ENCODE data around the gene HACD3. TPM values are rescaled to one million over a fixed set of nuclear protein-coding genes. Genes with fewer than 3 reads are reported as not detected.

The HACD3 gene
- total RNA-seq, 1 experiment from 2014 or later = 133 TPM

- Mint-ChIP-seq H3K4me1 (peaks cover 34 to 43% of the 10 kb centered on the region in 2 experiments), H3K27me3 (ENCODE audit: low read depth) (no peaks in the 10 kb centered on the region), H3K27ac (peak overlapping the region in 2 of 3 experiments; percentile 67 to 81; a peak in 6 of 7 replicates), H3K36me3 (ENCODE audit: insufficient read depth in 1 of 3, low read depth in 3 of 3) (peaks cover 6 to 27% (median 12%) of the 10 kb centered on the region in 3 experiments; a peak in 5 of 7 replicates), H3K4me3 (peak overlapping the region; percentile 1 to 58; a peak in 3 of 5 replicates), H3K9me3 (no peaks in the 10 kb centered on the region)
- Histone ChIP-seq H4K8ac (replicated peaks; ENCODE audit: insufficient read length, low read depth, low read length) (no peak overlapping the region), H3K4me2 (ENCODE audit: insufficient read depth, insufficient read length, low read length) (peak overlapping the region; percentile 34), H3K27me3 (ENCODE audit: insufficient read depth, low read length) (no peaks in the 10 kb centered on the region), H2BK5ac (ENCODE audit: insufficient read length, low read length) (no peak overlapping the region), H3K14ac (ENCODE audit: insufficient read depth, low read length) (no peak overlapping the region), H2BK20ac (ENCODE audit: low read depth, low read length, poor library complexity, severe bottlenecking) (no peak overlapping the region), H3K23ac (ENCODE audit: insufficient read length, low read depth, low read length) (no peak overlapping the region), H4K91ac (ENCODE audit: insufficient read length, low read depth, low read length) (no peak overlapping the region), H2AK5ac (ENCODE audit: insufficient read length, low read length) (no peak overlapping the region), H3K9me3 (ENCODE audit: control insufficient read depth, low read depth, low read length) (no peaks in the 10 kb centered on the region), H3K18ac (ENCODE audit: insufficient read length, low read depth, low read length) (no peak overlapping the region), H3K23me2 (ENCODE audit: insufficient read length, low read depth, low read length, poor library complexity, severe bottlenecking) (peaks cover 3% of the 10 kb centered on the region), H2AFZ (ENCODE audit: low read length) (no peak overlapping the region), H4K20me1 (ENCODE audit: control insufficient read depth, insufficient read depth, insufficient read length) (no peaks in the 10 kb centered on the region), H3K79me2 (ENCODE audit: insufficient read depth, low read length) (peaks cover 49% of the 10 kb centered on the region), H3K27ac (ENCODE audit: insufficient read length, low read depth, low read length) (no peak overlapping the region), H2BK15ac (ENCODE audit: low read depth, low read length) (no peak overlapping the region), H3K9ac (ENCODE audit: extremely low read depth, insufficient read length, low read length) (no peak overlapping the region), H4K5ac (ENCODE audit: insufficient read length, low read depth, low read length) (no peak overlapping the region), H3K79me1 (ENCODE audit: insufficient read depth, low read depth, low read length, poor library complexity, severe bottlenecking) (peaks cover 6% of the 10 kb centered on the region), H3K4me1 (ENCODE audit: insufficient read depth, low read length) (no peaks in the 10 kb centered on the region; the same call in 1 of the 2 replicates), H3T11ph (ENCODE audit: low read length) (no peak overlapping the region), H2BK120ac (ENCODE audit: low read depth, low read length, poor library complexity, severe bottlenecking) (no peak overlapping the region), H3K56ac (ENCODE audit: insufficient read length, low read depth, low read length) (no peak overlapping the region), H2BK12ac (ENCODE audit: insufficient read length, low read depth, low read length) (no peak overlapping the region), H3K4ac (ENCODE audit: low read depth, low read length) (no peak overlapping the region)
- no peak for DNase-seq
- no peak for TF ChIP-seq CTCF (conservative IDR thresholded peaks at IDR 0.05)
- 100% methylated on average over 1 of the region's 5 CpGs for WGBS (ENCODE audit: extremely low coverage, insufficient read length, low lambda C conversion rate)
These were observed 2.9 kb downstream of the HACD3 start for GRCh38 chr15:65533057-65533756.

All from H9 (cell line).